ENCODE results near the gene CCR7. TPM values are rescaled to one million over a fixed set of nuclear protein-coding genes. Genes with fewer than 3 reads are reported as not detected.

CCR7 gene
- total and polyA plus RNA-seq, 2 of the 4 experiments (the other 2 are of a cell fraction), result 0.14 to 0.36 TPM

DNA sequence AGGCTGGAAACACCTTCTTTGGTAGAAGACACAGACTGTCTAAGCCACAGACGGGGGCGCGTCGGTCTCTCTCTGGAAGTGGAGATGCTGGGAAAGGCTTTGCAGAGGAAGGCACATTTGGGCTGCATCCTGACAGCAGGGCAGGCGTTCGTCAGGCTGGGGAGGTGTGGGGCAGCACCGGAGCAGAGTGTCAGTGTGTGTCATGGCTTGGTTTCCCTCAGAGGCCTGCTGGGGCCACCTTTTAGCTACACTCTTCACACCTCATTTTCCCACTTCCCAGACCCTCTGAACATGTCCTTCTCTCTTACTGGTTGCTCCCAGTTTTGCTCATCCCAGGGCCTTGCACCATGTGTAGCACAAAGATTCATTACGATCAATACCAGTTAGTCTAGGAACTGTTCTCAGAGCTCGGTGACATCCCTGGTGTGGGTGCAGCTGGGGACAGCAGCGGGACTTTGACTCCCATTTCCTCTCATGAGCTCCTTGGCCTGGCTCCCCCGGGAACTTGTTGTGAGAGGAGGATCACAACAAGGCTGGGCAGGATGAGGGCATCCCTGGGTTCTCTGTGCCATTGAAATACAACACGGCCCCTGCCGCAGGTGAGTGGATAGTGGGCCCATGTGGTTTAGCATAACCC lies 49.3 kb upstream of the CCR7 start:
- no peaks in the 10 kb centered on the region for H3K36me3 ChIP-seq (ENCODE audit: control insufficient read depth, insufficient read depth, low read length)
- no peak overlapping the region for H2BK5ac ChIP-seq (ENCODE audit: low read depth, low read length, poor library complexity, severe bottlenecking)
- no peak overlapping the region for H3K4ac ChIP-seq (ENCODE audit: low read depth, low read length)
- no TSS peak for BruUV-seq (replicated peaks)
- H2AK9ac ChIP-seq (replicated peaks; ENCODE audit: low read depth, low read length, poor library complexity), result no peak overlapping the region
- no peak overlapping the region for H3K23ac ChIP-seq (ENCODE audit: low read depth, low read length)
- no peak overlapping the region for H3K14ac ChIP-seq (replicated peaks; ENCODE audit: low read depth, low read length)
- H4K91ac ChIP-seq (ENCODE audit: insufficient read depth, low read depth, low read length), result no peak overlapping the region
- no peak overlapping the region for H2BK20ac ChIP-seq (ENCODE audit: low read depth, low read length)
- ChIA-PET CTCF (interaction anchor here (1.0 to 1.9 kb wide), 2 partner anchors 11 to 178 kb away, joined by 3 to 6 read pairs; no protein-coding TSS in a partner anchor), POLR2A (ENCODE audit: unreplicated experiment) (no interaction called here)
- no peak for TF ChIP-seq RCOR1 (IDR thresholded peaks at IDR 0.05; ENCODE audit: insufficient replicate concordance, low read length)
- no peak for TF ChIP-seq MXI1 (IDR thresholded peaks at IDR 0.05; ENCODE audit: borderline replicate concordance, low read depth, low read length)
- no peak for TF ChIP-seq SMC3 (IDR thresholded peaks at IDR 0.05; ENCODE audit: low read depth, low read length)
- no peak for TF ChIP-seq MAFK (IDR thresholded peaks at IDR 0.05; ENCODE audit: low read depth, low read length)
- no peak for TF ChIP-seq BHLHE40 (IDR thresholded peaks at IDR 0.05; ENCODE audit: low read depth, low read length)
- TF ChIP-seq, protein P1, sequence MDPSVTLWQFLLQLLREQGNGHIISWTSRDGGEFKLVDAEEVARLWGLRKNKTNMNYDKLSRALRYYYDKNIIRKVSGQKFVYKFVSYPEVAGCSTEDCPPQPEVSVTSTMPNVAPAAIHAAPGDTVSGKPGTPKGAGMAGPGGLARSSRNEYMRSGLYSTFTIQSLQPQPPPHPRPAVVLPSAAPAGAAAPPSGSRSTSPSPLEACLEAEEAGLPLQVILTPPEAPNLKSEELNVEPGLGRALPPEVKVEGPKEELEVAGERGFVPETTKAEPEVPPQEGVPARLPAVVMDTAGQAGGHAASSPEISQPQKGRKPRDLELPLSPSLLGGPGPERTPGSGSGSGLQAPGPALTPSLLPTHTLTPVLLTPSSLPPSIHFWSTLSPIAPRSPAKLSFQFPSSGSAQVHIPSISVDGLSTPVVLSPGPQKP (IDR thresholded peaks at IDR 0.05; ENCODE audit: borderline replicate concordance, low read depth, low read length), result no peak
- no peak for TF ChIP-seq CHD1 (IDR thresholded peaks at IDR 0.05; ENCODE audit: low read depth, low read length)
- TF ChIP-seq FOS (IDR thresholded peaks at IDR 0.05; ENCODE audit: low read depth, low read length), result no peak
- TF ChIP-seq NFE2L2 (IDR thresholded peaks at IDR 0.05; ENCODE audit: low read depth, low read length), result no peak
- no peak for TF ChIP-seq MAZ (IDR thresholded peaks at IDR 0.05; ENCODE audit: borderline replicate concordance, low read depth, low read length)
- no peak for TF ChIP-seq POLR2A (IDR thresholded peaks at IDR 0.05; ENCODE audit: low read depth, low read length)
- TF ChIP-seq, protein P2, sequence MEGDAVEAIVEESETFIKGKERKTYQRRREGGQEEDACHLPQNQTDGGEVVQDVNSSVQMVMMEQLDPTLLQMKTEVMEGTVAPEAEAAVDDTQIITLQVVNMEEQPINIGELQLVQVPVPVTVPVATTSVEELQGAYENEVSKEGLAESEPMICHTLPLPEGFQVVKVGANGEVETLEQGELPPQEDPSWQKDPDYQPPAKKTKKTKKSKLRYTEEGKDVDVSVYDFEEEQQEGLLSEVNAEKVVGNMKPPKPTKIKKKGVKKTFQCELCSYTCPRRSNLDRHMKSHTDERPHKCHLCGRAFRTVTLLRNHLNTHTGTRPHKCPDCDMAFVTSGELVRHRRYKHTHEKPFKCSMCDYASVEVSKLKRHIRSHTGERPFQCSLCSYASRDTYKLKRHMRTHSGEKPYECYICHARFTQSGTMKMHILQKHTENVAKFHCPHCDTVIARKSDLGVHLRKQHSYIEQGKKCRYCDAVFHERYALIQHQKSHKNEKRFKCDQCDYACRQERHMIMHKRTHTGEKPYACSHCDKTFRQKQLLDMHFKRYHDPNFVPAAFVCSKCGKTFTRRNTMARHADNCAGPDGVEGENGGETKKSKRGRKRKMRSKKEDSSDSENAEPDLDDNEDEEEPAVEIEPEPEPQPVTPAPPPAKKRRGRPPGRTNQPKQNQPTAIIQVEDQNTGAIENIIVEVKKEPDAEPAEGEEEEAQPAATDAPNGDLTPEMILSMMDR (conservative IDR thresholded peaks at IDR 0.05; ENCODE audit: low read depth, low read length), result no peak
- no peak for TF ChIP-seq CEBPB (IDR thresholded peaks at IDR 0.05; ENCODE audit: low read depth, low read length)
- TF ChIP-seq, protein P3, sequence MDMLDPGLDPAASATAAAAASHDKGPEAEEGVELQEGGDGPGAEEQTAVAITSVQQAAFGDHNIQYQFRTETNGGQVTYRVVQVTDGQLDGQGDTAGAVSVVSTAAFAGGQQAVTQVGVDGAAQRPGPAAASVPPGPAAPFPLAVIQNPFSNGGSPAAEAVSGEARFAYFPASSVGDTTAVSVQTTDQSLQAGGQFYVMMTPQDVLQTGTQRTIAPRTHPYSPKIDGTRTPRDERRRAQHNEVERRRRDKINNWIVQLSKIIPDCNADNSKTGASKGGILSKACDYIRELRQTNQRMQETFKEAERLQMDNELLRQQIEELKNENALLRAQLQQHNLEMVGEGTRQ (IDR thresholded peaks at IDR 0.05; ENCODE audit: low read depth, low read length), result no peak
- TF ChIP-seq RAD21 (IDR thresholded peaks at IDR 0.05; ENCODE audit: low read length), result no peak
- no peak for TF ChIP-seq RFX5 (IDR thresholded peaks at IDR 0.05; ENCODE audit: low read depth, low read length)
- no peak overlapping the region for H3K56ac ChIP-seq (ENCODE audit: extremely low read depth, insufficient read depth, low read length)
- H4K8ac ChIP-seq (ENCODE audit: low read depth in 2 of 2, low read length in 2 of 2), result no peak overlapping the region
- dilution Hi-C loops (cut with HindIII; ENCODE audit: low sequenced_read_pairs, unreplicated experiment), result no loop called here
- no peaks in the 10 kb centered on the region for H3K9me3 ChIP-seq (ENCODE audit: control insufficient read depth, insufficient read depth, low read length)
- H3K4me2 ChIP-seq (ENCODE audit: low read depth, low read length), result no peak overlapping the region
- no peak overlapping the region for H4K5ac ChIP-seq (ENCODE audit: low read depth, low read length)
- H3K27me3 ChIP-seq (ENCODE audit: control insufficient read depth, insufficient read depth, low read length), result peaks cover 70% of the 10 kb centered on the region
- H3K18ac ChIP-seq (ENCODE audit: low read depth, low read length), result no peak overlapping the region
- no peak for DNase-seq
- H2AK5ac ChIP-seq (ENCODE audit: low read depth, low read length), result no peak overlapping the region
- no peak for ATAC-seq (ENCODE audit: low read depth)
- no peaks in the 10 kb centered on the region for H3K4me1 ChIP-seq (ENCODE audit: control insufficient read depth, insufficient read depth, low read length)
- in situ Hi-C loops (cut with MboI; ENCODE audit: low sequenced_read_pairs), result loop anchor here (5.0 kb wide), 1 partner anchor 178 kb away; no protein-coding TSS in a partner anchor
- 82% methylated on average over 7 of the region's 13 CpGs; no CpG with 5 or more reads in 1 of the 2 experiments for WGBS, 2 experiments (ENCODE audit: extremely low coverage in 2 of 2, insufficient read length in 1 of 2)
- intact Hi-C loops (cut with micrococcal nuclease), result loop anchor here (1.0 kb wide), 1 partner anchor 177 kb away; no protein-coding TSS in a partner anchor
- H2AFZ ChIP-seq (replicated peaks; ENCODE audit: low read length, poor library complexity), result no peak overlapping the region
- H2BK120ac ChIP-seq (ENCODE audit: low read depth, low read length), result no peak overlapping the region
- H3K4me3 ChIP-seq (ENCODE audit: insufficient read depth, low read depth, low read length), result no peak overlapping the region
- H2BK15ac ChIP-seq (ENCODE audit: low read depth, low read length), result no peak overlapping the region
- H3K27ac ChIP-seq (ENCODE audit: insufficient read depth, low read length), result no peak overlapping the region
- no peak overlapping the region for H3K9ac ChIP-seq (ENCODE audit: low read depth, low read length)
- no peaks in the 10 kb centered on the region for H3K79me1 ChIP-seq (ENCODE audit: low read depth in 1 of 2, low read length in 2 of 2)
- no peaks in the 10 kb centered on the region for H4K20me1 ChIP-seq (ENCODE audit: insufficient read depth, low read length)
- H3K9me1 ChIP-seq (ENCODE audit: insufficient read depth, low read length), result no peaks in the 10 kb centered on the region

Data from IMR-90 (cell line).